BE2C (cell line): Measurements from ENCODE around the gene CCDC47. TPM values are rescaled to one million over a fixed set of nuclear protein-coding genes. Genes with fewer than 3 reads are reported as not detected.

ENCODE experiments used
- DNase-seq: peaks from one replicate; pipeline ENCODE4 v3.0.0-alpha.2; 2020
- H3K27me3 ChIP-seq: fragments of 250-450 bp; sonication (Bioruptor Pico); 2 replicates; pipeline ENCODE4 v1.5.1; 2020; ENCODE audit warnings: mild to moderate bottlenecking
- H3K36me3 ChIP-seq: fragments of 250-450 bp; sonication (Bioruptor Pico); 2 replicates; pipeline ENCODE4 v1.5.1; 2020; ENCODE audit warnings: mild to moderate bottlenecking
- H3K4me1 ChIP-seq: fragments of 250-450 bp; sonication (Bioruptor Pico); 2 replicates; pipeline ENCODE4 v1.5.1; 2020
- H3K4me3 ChIP-seq: 2 replicates; pipeline ENCODE4 v1.5.1; 2011; ENCODE audit warnings: low read depth, low read length
- H3K9me3 ChIP-seq: fragments of 250-450 bp; sonication (Bioruptor Pico); 2 replicates; pipeline ENCODE4 v1.5.1; 2020
- polyA plus RNA-seq: library from polyadenylated mRNA; unstranded; fragments of >200 nt; gene quantifications from one replicate; pipeline ENCODE4 v1.2.1, GENCODE V29; 2012; ENCODE audit warnings: low read depth, missing spikeins; ENCODE audit not compliant: insufficient read length, insufficient read depth
- TF ChIP-seq, protein P1 (sequence below): IDR thresholded peaks from 2 replicates; pipeline ENCODE4 v1.5.1; 2012; ENCODE audit warnings: mild to moderate bottlenecking, low read depth, low read length

The CCDC47 gene, protein sequence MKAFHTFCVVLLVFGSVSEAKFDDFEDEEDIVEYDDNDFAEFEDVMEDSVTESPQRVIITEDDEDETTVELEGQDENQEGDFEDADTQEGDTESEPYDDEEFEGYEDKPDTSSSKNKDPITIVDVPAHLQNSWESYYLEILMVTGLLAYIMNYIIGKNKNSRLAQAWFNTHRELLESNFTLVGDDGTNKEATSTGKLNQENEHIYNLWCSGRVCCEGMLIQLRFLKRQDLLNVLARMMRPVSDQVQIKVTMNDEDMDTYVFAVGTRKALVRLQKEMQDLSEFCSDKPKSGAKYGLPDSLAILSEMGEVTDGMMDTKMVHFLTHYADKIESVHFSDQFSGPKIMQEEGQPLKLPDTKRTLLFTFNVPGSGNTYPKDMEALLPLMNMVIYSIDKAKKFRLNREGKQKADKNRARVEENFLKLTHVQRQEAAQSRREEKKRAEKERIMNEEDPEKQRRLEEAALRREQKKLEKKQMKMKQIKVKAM
- polyA plus RNA-seq, result 168 TPM

DNA sequence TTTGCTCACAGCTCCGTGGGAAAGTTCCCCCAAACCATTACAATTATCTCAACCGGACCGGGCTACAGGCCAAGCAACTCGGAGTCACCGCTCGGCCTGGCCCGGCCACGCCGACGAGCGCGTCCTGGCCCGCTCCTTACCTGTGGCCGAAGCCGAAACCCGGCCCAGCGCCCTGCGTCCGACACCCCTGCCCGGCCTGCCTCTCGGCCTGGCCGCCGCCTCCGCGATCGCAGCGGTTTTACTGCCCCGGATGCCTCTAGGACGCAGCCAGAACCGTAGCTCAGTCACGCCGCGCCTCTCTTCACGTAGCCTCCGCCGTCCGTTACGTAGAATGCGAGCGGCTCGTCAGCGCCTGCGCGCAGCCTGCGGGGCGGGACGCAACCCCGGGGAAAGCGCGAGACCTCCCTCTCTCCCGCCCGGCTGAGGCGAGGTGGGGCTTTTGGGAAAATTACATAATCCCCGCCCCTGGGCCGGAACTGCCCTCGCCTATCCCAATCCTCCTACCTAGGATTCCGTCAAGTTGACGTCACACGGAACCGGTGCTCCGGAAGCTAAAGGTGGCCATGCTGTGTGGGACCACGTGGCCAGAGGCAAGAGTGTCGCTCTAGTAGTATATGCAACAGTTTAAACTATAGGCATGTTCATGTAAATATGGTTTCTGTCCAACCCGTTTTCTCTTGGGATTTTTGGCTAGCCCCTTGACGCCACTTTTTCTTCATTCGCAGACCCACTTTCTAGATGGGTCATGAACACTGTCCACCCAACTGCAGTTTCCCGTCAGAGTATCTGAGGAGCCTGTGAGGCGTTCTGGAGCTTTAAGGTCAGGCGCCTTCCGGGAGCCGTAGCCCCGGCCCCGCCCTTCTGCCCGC, at the start of gene CCDC47:
CCDC47 (minus strand) TSS at position 326 of the 869 bp plus-strand sequence. CDS start 7,422 bp downstream, outside the sequence.
- H3K9me3 ChIP-seq, result no peaks in the 10 kb centered on the region
- peaks cover 4% of the 10 kb centered on the region for H3K4me1 ChIP-seq
- peak within 1 kb of the TSS; percentile 100 for H3K4me3 ChIP-seq
- TF ChIP-seq, protein P1, sequence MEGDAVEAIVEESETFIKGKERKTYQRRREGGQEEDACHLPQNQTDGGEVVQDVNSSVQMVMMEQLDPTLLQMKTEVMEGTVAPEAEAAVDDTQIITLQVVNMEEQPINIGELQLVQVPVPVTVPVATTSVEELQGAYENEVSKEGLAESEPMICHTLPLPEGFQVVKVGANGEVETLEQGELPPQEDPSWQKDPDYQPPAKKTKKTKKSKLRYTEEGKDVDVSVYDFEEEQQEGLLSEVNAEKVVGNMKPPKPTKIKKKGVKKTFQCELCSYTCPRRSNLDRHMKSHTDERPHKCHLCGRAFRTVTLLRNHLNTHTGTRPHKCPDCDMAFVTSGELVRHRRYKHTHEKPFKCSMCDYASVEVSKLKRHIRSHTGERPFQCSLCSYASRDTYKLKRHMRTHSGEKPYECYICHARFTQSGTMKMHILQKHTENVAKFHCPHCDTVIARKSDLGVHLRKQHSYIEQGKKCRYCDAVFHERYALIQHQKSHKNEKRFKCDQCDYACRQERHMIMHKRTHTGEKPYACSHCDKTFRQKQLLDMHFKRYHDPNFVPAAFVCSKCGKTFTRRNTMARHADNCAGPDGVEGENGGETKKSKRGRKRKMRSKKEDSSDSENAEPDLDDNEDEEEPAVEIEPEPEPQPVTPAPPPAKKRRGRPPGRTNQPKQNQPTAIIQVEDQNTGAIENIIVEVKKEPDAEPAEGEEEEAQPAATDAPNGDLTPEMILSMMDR, result no peak
- peak; percentile 99 for DNase-seq
- peaks cover 27% of the 10 kb centered on the region for H3K36me3 ChIP-seq
- H3K27me3 ChIP-seq, result no peaks in the 10 kb centered on the region

DNA sequence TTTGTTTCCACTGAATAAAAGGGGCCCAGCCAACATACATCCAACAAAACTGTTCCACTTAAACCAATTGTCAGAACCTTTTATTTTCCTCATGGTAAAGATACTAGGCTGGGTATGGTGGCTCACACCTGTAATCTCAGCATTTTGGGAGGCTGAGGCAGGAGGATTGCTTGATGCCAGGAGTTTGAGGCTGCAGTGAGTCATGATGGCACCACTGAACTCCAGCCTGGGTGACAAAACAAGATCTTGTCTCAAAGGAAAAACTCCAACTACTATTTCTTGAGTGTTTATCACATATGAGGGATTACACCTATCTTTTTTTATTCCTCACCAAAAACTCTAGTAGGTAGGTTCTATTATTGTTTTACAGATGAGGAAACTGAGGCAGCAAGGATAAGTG, 49.1 kb upstream of the CCDC47 start:
- H3K27me3 ChIP-seq, result no peaks in the 10 kb centered on the region
- TF ChIP-seq, protein P1, result no peak
- H3K9me3 ChIP-seq, result no peaks in the 10 kb centered on the region
- no peak for DNase-seq
- no peak overlapping the region for H3K4me3 ChIP-seq
- H3K4me1 ChIP-seq, result no peaks in the 10 kb centered on the region; the same call in 1 of the 2 replicates
- peaks cover 83% of the 10 kb centered on the region for H3K36me3 ChIP-seq

DNA sequence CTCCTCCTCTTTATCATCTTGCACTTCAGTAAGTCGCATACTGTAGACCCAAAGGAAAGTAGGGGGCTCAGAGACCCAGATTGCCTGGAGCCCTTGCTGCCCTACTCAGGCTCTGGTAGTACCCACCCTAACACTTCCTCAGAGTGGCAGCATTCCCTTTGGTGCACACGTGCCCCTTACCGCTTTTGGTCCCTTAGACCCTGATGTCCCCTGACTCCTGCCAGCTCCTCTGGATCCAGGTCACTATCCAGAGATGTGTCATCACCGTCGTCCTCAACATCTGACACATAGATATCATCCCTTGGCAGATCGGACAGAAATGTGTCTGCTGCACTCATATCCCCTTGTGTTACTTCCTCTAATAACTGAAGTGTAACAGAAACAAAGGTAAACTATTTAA, 48.4 kb upstream of the CCDC47 start:
- Histone ChIP-seq H3K9me3 (no peaks in the 10 kb centered on the region), H3K4me1 (no peaks in the 10 kb centered on the region; the same call in 1 of the 2 replicates), H3K27me3 (no peaks in the 10 kb centered on the region), H3K4me3 (no peak overlapping the region), H3K36me3 (peaks cover 90% of the 10 kb centered on the region)
- TF ChIP-seq, protein P1, result no peak
- no peak for DNase-seq

DNA sequence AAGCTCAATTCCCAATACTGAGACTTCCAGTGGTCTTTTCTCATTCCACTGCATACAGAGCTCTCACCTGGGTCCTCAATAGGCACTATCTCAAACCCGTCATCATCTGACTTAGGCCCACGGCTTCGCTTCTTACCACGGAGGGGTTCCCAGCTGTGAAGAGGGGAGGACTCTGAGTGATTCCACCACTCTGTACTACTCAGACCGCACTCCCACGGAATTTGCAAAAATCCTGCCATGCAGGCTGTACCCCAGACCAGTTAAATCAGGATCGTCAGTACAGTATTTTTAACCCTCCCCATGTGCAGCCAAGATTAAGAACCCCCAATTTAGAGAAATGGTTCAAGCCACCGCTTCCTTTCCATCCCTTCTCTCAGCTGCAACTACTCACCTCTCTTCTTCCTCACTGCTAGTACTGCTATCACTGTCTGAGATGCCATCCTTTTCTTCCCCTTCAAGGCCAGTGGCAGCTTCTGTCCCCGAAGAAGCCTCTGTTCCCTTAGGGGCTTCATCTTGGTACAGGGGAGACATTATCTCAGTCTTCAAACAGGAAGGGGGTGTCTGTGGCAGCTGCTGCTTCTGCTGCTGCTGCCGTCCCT, 47.7 kb upstream of the CCDC47 start:
- Histone ChIP-seq H3K4me1 (no peaks in the 10 kb centered on the region; the same call in 1 of the 2 replicates), H3K36me3 (peaks cover 98% of the 10 kb centered on the region), H3K4me3 (no peak overlapping the region), H3K9me3 (no peaks in the 10 kb centered on the region), H3K27me3 (no peaks in the 10 kb centered on the region)
- DNase-seq, result no peak
- TF ChIP-seq, protein P1, result no peak

DNA sequence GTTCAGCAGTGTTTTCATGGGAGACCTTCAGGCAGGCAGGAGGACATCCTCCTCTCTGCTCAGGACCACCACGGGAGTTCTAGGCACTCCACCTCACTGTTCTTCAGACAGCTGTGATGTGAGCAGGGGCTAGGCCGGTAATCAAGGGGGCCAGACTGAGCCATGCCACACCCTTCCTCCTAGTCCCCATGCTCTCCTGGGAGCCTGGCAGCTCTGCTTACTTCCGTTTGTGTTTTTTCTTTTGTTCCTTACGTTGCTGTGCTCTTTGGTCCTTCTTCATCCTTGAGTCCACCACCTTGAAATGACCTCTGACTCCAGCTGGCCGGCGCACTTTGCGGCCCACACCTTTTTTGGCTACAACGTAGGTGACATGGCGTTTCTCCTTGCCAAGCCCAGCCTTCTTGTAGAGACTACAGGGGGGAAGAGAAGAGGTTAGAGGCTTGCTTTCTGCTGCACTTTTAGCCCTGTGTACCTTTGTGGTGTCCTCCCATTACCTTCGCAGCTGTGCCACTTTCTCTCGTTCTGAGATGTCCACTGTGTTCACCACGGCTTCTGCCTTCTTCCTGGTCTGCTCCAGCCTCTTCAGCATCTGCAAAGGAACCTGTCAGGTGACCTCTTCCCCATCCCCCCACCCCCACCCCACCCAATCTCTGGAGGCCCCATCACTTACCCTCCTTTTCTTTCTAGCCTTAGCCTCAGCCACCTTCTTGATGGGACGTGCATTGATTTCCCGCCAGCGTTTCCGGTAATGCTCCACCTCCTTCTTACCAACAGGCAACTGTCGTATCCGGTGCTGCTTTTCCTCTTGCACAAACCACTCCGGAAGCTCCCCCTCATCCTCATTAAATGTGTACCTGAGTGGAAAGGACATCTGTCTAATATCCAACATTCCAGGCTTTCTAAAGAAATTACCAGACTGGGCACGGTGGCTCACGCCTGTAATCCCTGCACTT, 46.5 kb upstream of the CCDC47 start:
- no peaks in the 10 kb centered on the region for H3K9me3 ChIP-seq
- H3K36me3 ChIP-seq, result peaks cover 98% of the 10 kb centered on the region
- DNase-seq, result no peak
- no peaks in the 10 kb centered on the region for H3K27me3 ChIP-seq
- TF ChIP-seq, protein P1, result no peak
- no peaks in the 10 kb centered on the region for H3K4me1 ChIP-seq
- H3K4me3 ChIP-seq, result no peak overlapping the region
